B cell (primary cell): ENCODE measurements around the gene DCDC1. TPM values are rescaled to one million over a fixed set of nuclear protein-coding genes. Genes with fewer than 3 reads are reported as not detected.

Experiments used
- ATAC-seq: fragments of 200-7000 bp; cut with Tn5 transposase; one replicate; pipeline ENCODE4 v1.10.0; 2021; ENCODE audit warnings: low read depth, mild to moderate bottlenecking, moderate number of reproducible peaks, moderate library complexity
- CTCF ChIA-PET: fragments of 350-600 bp; sonication (Branson Sonifier 250); formaldehyde crosslinking; loops from one replicate; lab custom pipeline; 2021; ENCODE audit warnings: antibody characterized with exemption, inconsistent platforms; lab: Charles Lee
- POLR2A ChIA-PET: fragments of 350-600 bp; sonication (Branson Sonifier 250); formaldehyde crosslinking; loops from one replicate; lab custom pipeline; 2021; ENCODE audit warnings: antibody characterized with exemption; lab: Charles Lee
- DNase-seq: peaks from one replicate; pipeline ENCODE4 v3.0.0; 2013
- H2AFZ ChIP-seq: 2 replicates; pipeline ENCODE4 v1.6.1; 2012; ENCODE audit warnings: mild to moderate bottlenecking, low read depth, low read length; ENCODE audit not compliant: insufficient read depth, poor library complexity, severe bottlenecking
- H3K27ac ChIP-seq, 2 donors: 1 replicate in 1 of 2; 2 replicates in 1 of 2; pipeline ENCODE4 v1.5.1; 2012 to 2013; ENCODE audit warnings: low read length in 2 of 2, mild to moderate bottlenecking in 2 of 2, moderate library complexity in 1 of 2
- H3K27me3 ChIP-seq, 4 experiments: fragments of 200-600 bp in 1 of 4; sonication (generic) in 1 of 4; replicated peaks in 1 of 4; 1 replicate in 2 of 4; 2 replicates in 2 of 4; pipeline versions ENCODE4 v1.6.1 to v1.7.0; 2013 to 2016; ENCODE audit warnings: low read length in 3 of 4, mild to moderate bottlenecking in 2 of 4, mixed read lengths in 1 of 4, moderate library complexity in 1 of 4; ENCODE audit not compliant: insufficient read depth in 4 of 4, control insufficient read depth in 3 of 4; ENCODE audit errors: control extremely low read depth in 1 of 4
- H3K36me3 ChIP-seq, 2 experiments: replicated peaks in 1 of 2; 1 replicate in 1 of 2; 2 replicates in 1 of 2; pipeline versions ENCODE4 v1.6.1 to v1.7.1; 2013; ENCODE audit warnings: low read length in 1 of 2; ENCODE audit not compliant: insufficient read depth in 2 of 2, control insufficient read depth in 1 of 2; ENCODE audit errors: control extremely low read depth in 1 of 2, extremely low read depth in 1 of 2
- H3K4me1 ChIP-seq, 2 donors: fragments of 200-600 bp in 1 of 2; sonication (generic) in 1 of 2; 1 replicate in 1 of 2; 2 replicates in 1 of 2; pipeline versions ENCODE4 v1.5.1 to v1.6.1; 2013 to 2017; ENCODE audit warnings: low read length in 2 of 2; ENCODE audit not compliant: control insufficient read depth in 2 of 2, insufficient read depth in 2 of 2
- H3K4me2 ChIP-seq: replicated peaks from 2 replicates; pipeline ENCODE3; 2012; ENCODE audit warnings: mild to moderate bottlenecking, low read depth, low read length; ENCODE audit not compliant: poor library complexity, severe bottlenecking
- H3K4me3 ChIP-seq, 5 experiments: fragments of 200-600 bp in 1 of 5; sonication (generic) in 1 of 5; 1 replicate in 3 of 5; 2 replicates in 2 of 5; pipeline versions ENCODE4 v1.5.1 to v1.7.0; 2011 to 2016; ENCODE audit warnings: low read length in 4 of 5, mild to moderate bottlenecking in 4 of 5, low read depth in 2 of 5, control low read depth in 1 of 5, moderate library complexity in 1 of 5; ENCODE audit not compliant: insufficient read depth in 1 of 5; ENCODE audit errors: control extremely low read depth in 1 of 5, extremely low read depth in 1 of 5
- H3K79me2 ChIP-seq: fragments of 200-600 bp; sonication (generic); one replicate; pipeline ENCODE4 v1.6.0; 2016; ENCODE audit warnings: low read length; ENCODE audit not compliant: control insufficient read depth, insufficient read depth
- H3K9ac ChIP-seq: fragments of 200-600 bp; sonication (generic); 2 replicates; pipeline ENCODE4 v1.6.1; 2017; ENCODE audit warnings: mild to moderate bottlenecking, low read length, moderate library complexity
- H3K9me3 ChIP-seq, 3 donors: one replicate each; pipeline versions ENCODE4 v1.6.1 to v1.7.1; 2013; ENCODE audit warnings: low read length in 2 of 3; ENCODE audit not compliant: control insufficient read depth in 2 of 3, insufficient read depth in 1 of 3; ENCODE audit errors: control extremely low read depth in 1 of 3
- H4K20me1 ChIP-seq: 2 replicates; pipeline ENCODE4 v1.6.0; 2012; ENCODE audit warnings: mild to moderate bottlenecking, low read length; ENCODE audit not compliant: insufficient read depth, control insufficient read depth, poor library complexity, severe bottlenecking
- H3K27ac Mint-ChIP-seq: one replicate; pipeline ENCODE4 v1.8.0; 2021; ENCODE audit warnings: mixed read lengths
- H3K27me3 Mint-ChIP-seq: one replicate; pipeline ENCODE4 v1.8.0; 2021; ENCODE audit warnings: mixed read lengths
- H3K4me1 Mint-ChIP-seq: one replicate; pipeline ENCODE4 v1.8.0; 2021; ENCODE audit warnings: mixed read lengths
- H3K4me3 Mint-ChIP-seq: one replicate; pipeline ENCODE4 v1.8.0; 2021; ENCODE audit warnings: mixed read lengths
- H3K9me3 Mint-ChIP-seq: one replicate; pipeline ENCODE4 v1.8.0; 2022; ENCODE audit warnings: mixed read lengths; ENCODE audit not compliant: insufficient read depth
- CTCF ChIP-seq: fragments of 200-600 bp; IDR thresholded peaks from one replicate; pipeline ENCODE4 v1.8.0; 2022; ENCODE audit warnings: antibody characterized with exemption, mild to moderate bottlenecking
- EZH2 ChIP-seq: IDR thresholded peaks from 2 replicates; pipeline ENCODE4 v1.6.1; 2012; ENCODE audit warnings: borderline replicate concordance, low read depth, mild to moderate bottlenecking, moderate library complexity, low read length; ENCODE audit not compliant: insufficient read depth, poor library complexity, severe bottlenecking
- WGBS: methylation state at CpG from one replicate; pipeline ENCODE4 v1.1.5; 2013; ENCODE audit warnings: missing lambda C conversion rate; ENCODE audit not compliant: insufficient coverage; 5-methylcytosine and 5-hydroxymethylcytosine counted together
- intact Hi-C: fragments of 100-400 bp; cut with micrococcal nuclease; formaldehyde crosslinking; loops from one replicate; pipeline ENCODE4 v1.10.0; 2022
- polyA plus RNA-seq: library from polyadenylated mRNA; depleted of rRNA; stranded (reverse); fragments of >200 nt; gene quantifications from 2 replicates; pipeline ENCODE4 v1.2.3, GENCODE V29; 2012
- total RNA-seq, 2 donors: library from RNA; stranded (reverse); fragments of 120-200 nt in 1 of 2; gene quantifications; 1 replicate in 1 of 2; 2 replicates in 1 of 2; pipeline versions ENCODE4 v1.2.3 to v1.2.4, GENCODE V29; 2013 to 2022

The DCDC1 gene
- total and polyA plus RNA-seq, 2 donors (not counting 1 experiment from before 2014, with no cell fraction given): not detected

- H2AFZ ChIP-seq: no peak overlapping the region
- Mint-ChIP-seq H3K27ac (no peak overlapping the region), H3K27me3 (no peaks in the 10 kb centered on the region), H3K4me3 (no peak overlapping the region), H3K4me1 (no peaks in the 10 kb centered on the region), H3K9me3 (no peaks in the 10 kb centered on the region)
- no peak for TF ChIP-seq CTCF
- ChIA-PET POLR2A (no interaction called here), CTCF (interaction anchor here (1.5 kb wide), 1 partner anchor 1074 kb away, joined by 3 read pairs; no protein-coding TSS in a partner anchor)
- H3K9ac ChIP-seq: no peak overlapping the region
- ATAC-seq: no peak
- no peaks in the 10 kb centered on the region for H3K36me3 ChIP-seq
- no peak overlapping the region for H3K4me2 ChIP-seq
- H3K9me3 ChIP-seq: no peaks in the 10 kb centered on the region
- no peaks in the 10 kb centered on the region for H3K27me3 ChIP-seq
- H3K4me3 ChIP-seq: no peak overlapping the region
- H3K27ac ChIP-seq: no peak overlapping the region
- DNase-seq: no peak
- intact Hi-C loops: no loop called here
- no peaks in the 10 kb centered on the region for H3K4me1 ChIP-seq
- no peaks in the 10 kb centered on the region for H3K79me2 ChIP-seq
- no peaks in the 10 kb centered on the region for H4K20me1 ChIP-seq
Measured at GRCh38 chr11:31102316-31102715, 267.2 kb downstream of the DCDC1 start.

- Histone ChIP-seq H3K27ac (no peak overlapping the region), H3K79me2 (no peaks in the 10 kb centered on the region), H4K20me1 (no peaks in the 10 kb centered on the region), H3K4me1 (no peaks in the 10 kb centered on the region), H3K9ac (no peak overlapping the region), H3K9me3 (no peaks in the 10 kb centered on the region), H3K27me3 (no peaks in the 10 kb centered on the region), H3K4me3 (no peak overlapping the region), H3K4me2 (no peak overlapping the region), H2AFZ (no peak overlapping the region), H3K36me3 (no peaks in the 10 kb centered on the region)
- Mint-ChIP-seq H3K4me1 (no peaks in the 10 kb centered on the region), H3K27ac (no peak overlapping the region), H3K4me3 (no peak overlapping the region), H3K9me3 (no peaks in the 10 kb centered on the region), H3K27me3 (no peaks in the 10 kb centered on the region)
- DNase-seq: no peak
- CTCF ChIA-PET: no interaction called here
- POLR2A ChIA-PET: no interaction called here
- no CpG with 5 or more reads among the region's 2 CpGs for WGBS
- intact Hi-C loops: no loop called here
- no peak for TF ChIP-seq CTCF
- TF ChIP-seq EZH2: no peak
- no peak for ATAC-seq
Measured at GRCh38 chr11:31096191-31096805, 273.2 kb downstream of the DCDC1 start.
